Right lobe of liver (tissue), 6 donors: ENCODE data around the gene SRSF3. TPM values are rescaled to one million over a fixed set of nuclear protein-coding genes. Genes with fewer than 3 reads are reported as not detected.

Experiments
- ATAC-seq, 4 donors: fragments of 200-7000 bp; cut with Tn5 transposase; one replicate each; pipeline ENCODE4 v1.9.1; 2020; ENCODE audit warnings: mild to moderate bottlenecking in 4 of 4, moderate library complexity in 4 of 4
- DNase-seq, 3 donors: peaks; one replicate each; pipeline ENCODE4 v3.0.0-alpha.2; 2020
- H3K27ac ChIP-seq, 3 donors: fragments of 200-600 bp; one replicate each; pipeline ENCODE4 v1.8.0; 2022
- H3K27me3 ChIP-seq, 2 donors: fragments of 200-600 bp; one replicate each; pipeline ENCODE4 v1.8.0; 2022
- H3K36me3 ChIP-seq, 4 donors: fragments of 200-600 bp; sonication (generic) in 1 of 4; one replicate each; pipeline versions ENCODE4 v1.5.1 to v1.8.0; 2017 to 2022; ENCODE audit warnings: control low read depth in 1 of 4
- H3K4me1 ChIP-seq, 4 donors: fragments of 200-600 bp; sonication (generic) in 1 of 4; one replicate each; pipeline versions ENCODE4 v1.5.1 to v1.8.0; 2017 to 2022; ENCODE audit warnings: control low read depth in 1 of 4
- H3K4me3 ChIP-seq, 3 donors: fragments of 200-600 bp; one replicate each; pipeline ENCODE4 v1.8.0; 2022
- H3K9me3 ChIP-seq, 4 donors: fragments of 200-600 bp; sonication (generic) in 1 of 4; one replicate each; pipeline versions ENCODE4 v1.5.1 to v1.8.0; 2017 to 2022; ENCODE audit warnings: control low read depth in 1 of 4
- CTCF ChIP-seq, 4 donors: fragments of 200-600 bp in 3 of 4; fragments of 450-650 bp in 1 of 4; IDR thresholded peaks; one replicate each; pipeline versions ENCODE4 v1.5.1 to v1.8.0; 2016 to 2022; ENCODE audit warnings: antibody characterized with exemption in 4 of 4, mild to moderate bottlenecking in 2 of 4
- POLR2A ChIP-seq: fragments of 450-650 bp; IDR thresholded peaks from one replicate; pipeline ENCODE4 v1.6.1; 2017; ENCODE audit warnings: antibody characterized with exemption, mild to moderate bottlenecking
- WGBS: methylation state at CpG from one replicate; pipeline ENCODE4 v1.1.6; 2018; ENCODE audit warnings: low coverage, low lambda C conversion rate; ENCODE audit not compliant: insufficient coverage; ENCODE audit errors: missing lambda C conversion rate; 5-methylcytosine and 5-hydroxymethylcytosine counted together
- intact Hi-C, 2 donors: fragments of 100-400 bp; cut with DNase I; formaldehyde crosslinking; loops; one replicate each; pipeline versions ENCODE4 v1.11.2 to v1.14.1; 2022
- total RNA-seq, 6 experiments: library from RNA; depleted of rRNA in 2 of 6; stranded (reverse); fragments of >200 nt in 2 of 6; fragmentation: NEBNext Ultra II Directional in 3 of 6; extraction: Animal tissue kit (Norgen Biotek cat#: 25700) in 3 of 6; gene quantifications; one replicate each; pipeline versions ENCODE4 v1.1.0 to v1.2.4, GENCODE V29; 2016 to 2023
- donor health status: DM: no; HTN: yes; CAD: no.
- donor health status: DM: no; HTN: no; CAD: no.
- donor health status: DM: no; HTN: no; CAD: no.
- donor health status: DM: no; HTN: yes; CAD: no.
- donor health status: DM: no; HTN: yes; CAD: no.

SRSF3 gene
- total RNA-seq, 6 experiments from 2014 or later, result 36.8 to 103 (median 71.4) TPM

GRCh38 chr6:36641543-36641942, 47.4 kb downstream of the SRSF3 start:
- DNase-seq (peak in 2 of 3 donors; percentile 64 to 71), ATAC-seq (peak; percentile 18 to 57 (median 35))
- TF ChIP-seq CTCF (IDR thresholded peaks at IDR 0.05) (no peak), POLR2A (no peak)
- no peaks in the 10 kb centered on the region for H3K36me3 ChIP-seq
- 29% methylated on average over 3 of the region's 3 CpGs for WGBS
- H3K4me1 ChIP-seq, result peaks cover 0 to 52% (median 26%) of the 10 kb centered on the region in 4 donors
- H3K9me3 ChIP-seq, result no peaks in the 10 kb centered on the region
- intact Hi-C loops, result no loop called here
- H3K27me3 ChIP-seq, result no peaks in the 10 kb centered on the region
- no peak overlapping the region for H3K4me3 ChIP-seq
- peak overlapping the region in 2 of 3 donors; percentile 83 to 93 for H3K27ac ChIP-seq

- DNase-seq (peak; percentile 95 to 97 (median 96)), ATAC-seq (peak; percentile 89 to 97 (median 92))
- Histone ChIP-seq H3K27ac (peak overlapping the region; percentile 40 to 93 (median 83)), H3K27me3 (no peaks in the 10 kb centered on the region), H3K4me3 (peak overlapping the region in 1 of 3 donors; percentile 20), H3K36me3 (no peaks in the 10 kb centered on the region), H3K9me3 (no peaks in the 10 kb centered on the region), H3K4me1 (peaks cover 0 to 47% (median 23%) of the 10 kb centered on the region in 4 donors)
- no peak for TF ChIP-seq CTCF (IDR thresholded peaks at IDR 0.05)
- TF ChIP-seq POLR2A, result no peak
- 23% methylated on average over 4 of the region's 8 CpGs for WGBS
- intact Hi-C loops, result no loop called here
These were observed 49.0 kb downstream of the SRSF3 start for GRCh38 chr6:36642913-36643817.

- ATAC-seq (no peak), DNase-seq (no peak)
- Histone ChIP-seq H3K27ac (peak overlapping the region in 2 of 3 donors; percentile 83 to 93), H3K27me3 (no peaks in the 10 kb centered on the region), H3K4me1 (peaks cover 0 to 39% (median 20%) of the 10 kb centered on the region in 4 donors), H3K4me3 (no peak overlapping the region), H3K36me3 (no peaks in the 10 kb centered on the region), H3K9me3 (no peaks in the 10 kb centered on the region)
- TF ChIP-seq CTCF (IDR thresholded peaks at IDR 0.05), result no peak
- TF ChIP-seq POLR2A, result no peak
- intact Hi-C loops, result no loop called here
- 80% methylated on average over 1 of the region's 4 CpGs for WGBS
These were observed 49.8 kb downstream of the SRSF3 start for GRCh38 chr6:36643977-36644376.

- Histone ChIP-seq H3K27me3 (no peaks in the 10 kb centered on the region), H3K36me3 (no peaks in the 10 kb centered on the region), H3K4me1 (peaks cover 0 to 8% (median under 1%) of the 10 kb centered on the region in 4 donors), H3K4me3 (no peak overlapping the region), H3K9me3 (no peaks in the 10 kb centered on the region), H3K27ac (no peak overlapping the region)
- DNase-seq (no peak), ATAC-seq (no peak)
- WGBS, result 75% methylated on average over 3 of the region's 3 CpGs
- no peak for TF ChIP-seq POLR2A
- TF ChIP-seq CTCF (IDR thresholded peaks at IDR 0.05), result no peak
- intact Hi-C loops, result no loop called here
These were observed 54.9 kb downstream of the SRSF3 start for GRCh38 chr6:36649086-36649485.
